ENCODE measurements around the gene HLA-DQA2. TPM values are rescaled to one million over a fixed set of nuclear protein-coding genes. Genes with fewer than 3 reads are reported as not detected.

HLA-DQA2 gene
- total and polyA plus RNA-seq, 2 experiments from 2014 or later: not detected

- TF ChIP-seq ZNF462 (CRISPR knock-in tag; IDR thresholded peaks at IDR 0.05) (no peak), JUNB (IDR thresholded peaks at IDR 0.05; ENCODE audit: unreplicated experiment) (no peak), EZH2 (IDR thresholded peaks at IDR 0.05; ENCODE audit: low read depth, unreplicated experiment) (no peak), ZNF114 (CRISPR knock-in tag; IDR thresholded peaks at IDR 0.05) (no peak)
Measured at GRCh38 chr6:32774426-32774825, 33.2 kb downstream of the HLA-DQA2 start (continued).

DNA sequence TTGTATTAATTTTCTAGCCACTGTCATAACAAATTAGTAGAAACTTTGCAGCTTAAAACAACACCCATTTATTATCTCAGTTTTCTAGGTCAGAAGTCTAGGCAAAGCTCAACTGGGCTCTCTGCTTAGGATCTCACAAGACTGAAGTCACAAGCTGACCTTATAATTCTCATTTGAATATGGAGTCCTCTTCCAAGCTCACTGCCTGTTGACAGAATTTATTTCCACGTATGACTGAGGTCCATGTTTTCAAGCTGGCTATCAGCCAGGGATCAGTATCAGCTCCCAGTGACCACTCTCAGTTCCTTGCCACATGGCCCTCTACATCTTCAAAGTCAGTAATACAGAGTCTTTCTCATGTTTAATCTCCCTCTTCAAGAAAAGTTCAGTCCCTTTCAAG is 33.9 kb downstream of the HLA-DQA2 start:
- peaks cover 5% of the 10 kb centered on the region; the same call in 2 of the 3 replicates for H3K4me1 Mint-ChIP-seq
- H3K36me3 ChIP-seq (ENCODE audit: insufficient read depth): no peaks in the 10 kb centered on the region
- H3F3A ChIP-seq (replicated peaks; ENCODE audit: low read depth): no peaks in the 10 kb centered on the region
- no peaks in the 10 kb centered on the region for H3K27me3 Mint-ChIP-seq (ENCODE audit: insufficient read depth, low read depth, poor library complexity)
- no peak for ATAC-seq
- no peak overlapping the region for H3K27ac ChIP-seq (ENCODE audit: low read depth)
- DNase-seq (ENCODE audit: low spot score): no peak
- no peak overlapping the region for H3K4me2 ChIP-seq
- no peaks in the 10 kb centered on the region for H3K27me3 ChIP-seq (ENCODE audit: insufficient read depth)
- H3K4me3 Mint-ChIP-seq: no peak overlapping the region
- H3K27ac Mint-ChIP-seq: no peak overlapping the region
- no peaks in the 10 kb centered on the region for H4K20me1 ChIP-seq (replicated peaks; ENCODE audit: insufficient read depth)
- no peak overlapping the region for H3K4me3 ChIP-seq
- peaks cover 5% of the 10 kb centered on the region; the same call in 1 of the 2 replicates for H3K9me2 ChIP-seq (ENCODE audit: insufficient read depth)
- peaks cover 8% of the 10 kb centered on the region; the same call in 1 of the 3 replicates for H3K9me3 Mint-ChIP-seq
- no peaks in the 10 kb centered on the region for H3K79me2 ChIP-seq (replicated peaks; ENCODE audit: insufficient read depth)
- no peak overlapping the region for H2AFZ ChIP-seq
- no peaks in the 10 kb centered on the region for H3K36me3 Mint-ChIP-seq (ENCODE audit: low read depth)
- no peaks in the 10 kb centered on the region; the same call in 1 of the 2 replicates for H3K4me1 ChIP-seq (ENCODE audit: insufficient read depth)
- TF ChIP-seq NANOG (IDR thresholded peaks at IDR 0.05; ENCODE audit: borderline replicate concordance) (no peak), EZH2phosphoT487 (IDR thresholded peaks at IDR 0.05; ENCODE audit: unreplicated experiment) (no peak), ETS1 (IDR thresholded peaks at IDR 0.05) (no peak), STAT1 (IDR thresholded peaks at IDR 0.05; ENCODE audit: unreplicated experiment) (no peak), ZNF331 (CRISPR knock-in tag; IDR thresholded peaks at IDR 0.05; ENCODE audit: low read depth) (no peak), CTCF (conservative IDR thresholded peaks at IDR 0.05; ENCODE audit: low read depth in 2 of 2) (no peak), REST (IDR thresholded peaks at IDR 0.05; ENCODE audit: unreplicated experiment) (no peak), CREB1 (CRISPR knock-in tag; IDR thresholded peaks at IDR 0.05; ENCODE audit: low read depth) (no peak), ZNF114 (CRISPR knock-in tag; IDR thresholded peaks at IDR 0.05) (no peak)

Measured in GM23338 (cell line).